ENCODE results near the gene SBK3.

DNA sequence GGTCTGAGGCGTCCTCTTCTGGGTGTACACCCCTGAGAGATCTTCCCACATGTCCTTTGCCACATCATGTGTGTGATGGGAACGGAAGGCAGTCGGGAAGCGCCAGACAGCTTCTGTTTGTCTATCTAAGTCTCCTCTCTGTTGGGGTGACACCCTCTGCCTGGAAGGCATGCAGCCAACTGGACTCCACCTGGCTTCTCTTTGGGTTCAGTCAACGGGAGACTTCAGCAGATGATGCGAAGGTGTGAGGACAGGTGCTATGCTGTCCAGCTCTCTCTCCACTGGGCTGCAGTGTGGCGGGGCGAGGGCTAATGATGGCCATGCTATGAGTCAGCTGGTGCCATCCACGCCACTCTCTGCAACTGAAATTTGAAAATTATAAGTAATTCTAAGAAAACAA lies 14.3 kb upstream of the SBK3 start:
- TF ChIP-seq, protein P1, sequence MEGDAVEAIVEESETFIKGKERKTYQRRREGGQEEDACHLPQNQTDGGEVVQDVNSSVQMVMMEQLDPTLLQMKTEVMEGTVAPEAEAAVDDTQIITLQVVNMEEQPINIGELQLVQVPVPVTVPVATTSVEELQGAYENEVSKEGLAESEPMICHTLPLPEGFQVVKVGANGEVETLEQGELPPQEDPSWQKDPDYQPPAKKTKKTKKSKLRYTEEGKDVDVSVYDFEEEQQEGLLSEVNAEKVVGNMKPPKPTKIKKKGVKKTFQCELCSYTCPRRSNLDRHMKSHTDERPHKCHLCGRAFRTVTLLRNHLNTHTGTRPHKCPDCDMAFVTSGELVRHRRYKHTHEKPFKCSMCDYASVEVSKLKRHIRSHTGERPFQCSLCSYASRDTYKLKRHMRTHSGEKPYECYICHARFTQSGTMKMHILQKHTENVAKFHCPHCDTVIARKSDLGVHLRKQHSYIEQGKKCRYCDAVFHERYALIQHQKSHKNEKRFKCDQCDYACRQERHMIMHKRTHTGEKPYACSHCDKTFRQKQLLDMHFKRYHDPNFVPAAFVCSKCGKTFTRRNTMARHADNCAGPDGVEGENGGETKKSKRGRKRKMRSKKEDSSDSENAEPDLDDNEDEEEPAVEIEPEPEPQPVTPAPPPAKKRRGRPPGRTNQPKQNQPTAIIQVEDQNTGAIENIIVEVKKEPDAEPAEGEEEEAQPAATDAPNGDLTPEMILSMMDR (conservative IDR thresholded peaks at IDR 0.05 in 1 of 2, IDR thresholded peaks at IDR 0.05 in 1 of 2; ENCODE audit: extremely low read depth in 1 of 2, insufficient read depth in 1 of 2, low read depth in 1 of 2, low read length in 2 of 2): no peak
- no peak for TF ChIP-seq EZH2 (IDR thresholded peaks at IDR 0.05; ENCODE audit: borderline replicate concordance, low read length)

Measured in mammary epithelial cell (primary cell).